ENCODE results near the gene RTP5. TPM values are rescaled to one million over a fixed set of nuclear protein-coding genes. Genes with fewer than 3 reads are reported as not detected.
"Not testable (repeated sequence)": the region's sequence is repeated elsewhere in the genome, so short reads cannot be mapped to it uniquely, and the experiment has no call there.

The RTP5 gene
- total and polyA plus RNA-seq, 2 donors (not counting 1 experiment from before 2014, with no cell fraction given), result not detected

- no peak overlapping the region for H3K27ac Mint-ChIP-seq
- no peak overlapping the region for H3K4me2 ChIP-seq (replicated peaks; ENCODE audit: low read depth, low read length, poor library complexity, severe bottlenecking)
- TF ChIP-seq CTCF (IDR thresholded peaks at IDR 0.05) (no peak), EZH2 (IDR thresholded peaks at IDR 0.05; ENCODE audit: borderline replicate concordance, insufficient read depth, low read depth, low read length, poor library complexity, severe bottlenecking) (no peak)
- no peak overlapping the region for H2AFZ ChIP-seq (ENCODE audit: insufficient read depth, low read depth, low read length, poor library complexity, severe bottlenecking)
- 86% methylated on average over 11 of the region's 14 CpGs for WGBS (ENCODE audit: insufficient coverage)
- H3K4me3 Mint-ChIP-seq, result no peak overlapping the region
- peaks cover 1 to 32% (median 7%) of the 10 kb centered on the region in 3 donors for H3K9me3 ChIP-seq (ENCODE audit: control extremely low read depth in 1 of 3, control insufficient read depth in 2 of 3, insufficient read depth in 1 of 3, low read length in 2 of 3)
- DNase-seq (no peak), ATAC-seq (ENCODE audit: low read depth) (no peak)
- peaks cover 0 to 30% (median 5%) of the 10 kb centered on the region in 4 experiments for H3K27me3 ChIP-seq (replicated peaks in 1 of 4; ENCODE audit: control extremely low read depth in 1 of 4, control insufficient read depth in 3 of 4, insufficient read depth in 4 of 4, low read length in 3 of 4)
- no peak overlapping the region for H3K9ac ChIP-seq (ENCODE audit: low read length)
- H3K36me3 ChIP-seq (replicated peaks in 1 of 2; ENCODE audit: control extremely low read depth in 1 of 2, control insufficient read depth in 1 of 2, extremely low read depth in 1 of 2, insufficient read depth in 2 of 2, low read length in 1 of 2), result no peaks in the 10 kb centered on the region
- H3K79me2 ChIP-seq (ENCODE audit: control insufficient read depth, insufficient read depth, low read length), result no peaks in the 10 kb centered on the region
- no peaks in the 10 kb centered on the region for H4K20me1 ChIP-seq (ENCODE audit: control insufficient read depth, insufficient read depth, low read length, poor library complexity, severe bottlenecking)
- H3K27ac ChIP-seq (ENCODE audit: low read length in 2 of 2), result no peak overlapping the region
- intact Hi-C loops (cut with micrococcal nuclease), result no loop called here
- H3K9me3 Mint-ChIP-seq (ENCODE audit: insufficient read depth), result no peaks in the 10 kb centered on the region
- no peak overlapping the region for H3K4me3 ChIP-seq (ENCODE audit: control extremely low read depth in 1 of 5, extremely low read depth in 1 of 5, insufficient read depth in 1 of 5, low read depth in 2 of 5, low read length in 4 of 5)
- peaks cover 4 to 23% of the 10 kb centered on the region in 2 donors for H3K4me1 ChIP-seq (ENCODE audit: control insufficient read depth in 2 of 2, insufficient read depth in 2 of 2, low read length in 2 of 2)
- ChIA-PET CTCF (no interaction called here), POLR2A (no interaction called here)
- peaks cover 32% of the 10 kb centered on the region for H3K27me3 Mint-ChIP-seq
- H3K4me1 Mint-ChIP-seq, result peaks cover 6% of the 10 kb centered on the region
These were observed 47.3 kb upstream of the RTP5 start for GRCh38 chr2:241822264-241822623.

GRCh38 chr2:241823531-241824437 is 45.7 kb upstream of the RTP5 start:
- H2AFZ ChIP-seq (ENCODE audit: insufficient read depth, low read depth, low read length, poor library complexity, severe bottlenecking); H3K9me3 Mint-ChIP-seq (ENCODE audit: insufficient read depth); H3K4me3 Mint-ChIP-seq; H3K27ac Mint-ChIP-seq; H3K4me1 Mint-ChIP-seq; CTCF ChIA-PET; H3K4me2 ChIP-seq (replicated peaks; ENCODE audit: low read depth, low read length, poor library complexity, severe bottlenecking); H3K4me1 ChIP-seq (ENCODE audit: control insufficient read depth in 2 of 2, insufficient read depth in 2 of 2, low read length in 2 of 2); DNase-seq; H3K27ac ChIP-seq (ENCODE audit: low read length in 2 of 2); H3K4me3 ChIP-seq (ENCODE audit: control extremely low read depth in 1 of 5, extremely low read depth in 1 of 5, insufficient read depth in 1 of 5, low read depth in 2 of 5, low read length in 4 of 5); intact Hi-C loops (cut with micrococcal nuclease); H3K36me3 ChIP-seq (replicated peaks in 1 of 2; ENCODE audit: control extremely low read depth in 1 of 2, control insufficient read depth in 1 of 2, extremely low read depth in 1 of 2, insufficient read depth in 2 of 2, low read length in 1 of 2); H4K20me1 ChIP-seq (ENCODE audit: control insufficient read depth, insufficient read depth, low read length, poor library complexity, severe bottlenecking); POLR2A ChIA-PET; H3K9ac ChIP-seq (ENCODE audit: low read length); ATAC-seq (ENCODE audit: low read depth); H3K79me2 ChIP-seq (ENCODE audit: control insufficient read depth, insufficient read depth, low read length): not testable (repeated sequence)
- peaks cover 1 to 36% (median 14%) of the 10 kb centered on the region in 3 donors for H3K9me3 ChIP-seq (ENCODE audit: control extremely low read depth in 1 of 3, control insufficient read depth in 2 of 3, insufficient read depth in 1 of 3, low read length in 2 of 3)
- WGBS (ENCODE audit: insufficient coverage), result 93% methylated on average over 40 of the region's 45 CpGs
- peaks cover 33% of the 10 kb centered on the region for H3K27me3 Mint-ChIP-seq
- H3K27me3 ChIP-seq (replicated peaks in 1 of 4; ENCODE audit: control extremely low read depth in 1 of 4, control insufficient read depth in 3 of 4, insufficient read depth in 4 of 4, low read length in 3 of 4), result peaks cover 0 to 19% (median 5%) of the 10 kb centered on the region in 4 experiments

Measured in B cell (primary cell).